Suprapubic skin (tissue), 3 donors: ENCODE measurements around the gene WDR87.

Experiments used
- EP300 ChIP-seq: sonication (generic); formaldehyde crosslinking; IDR thresholded peaks from one replicate; pipeline ENCODE4 v1.6.1; 2017; ENCODE audit warnings: antibody characterized with exemption
- POLR2A ChIP-seq, 2 donors: fragments of 450-650 bp; IDR thresholded peaks; one replicate each; pipeline ENCODE4 v1.6.1; 2017; ENCODE audit warnings: antibody characterized with exemption in 2 of 2, mild to moderate bottlenecking in 2 of 2, moderate library complexity in 2 of 2
- TF ChIP-seq, protein P1 (sequence below), 2 donors: fragments of 200-600 bp in 1 of 2; fragments of 450-650 bp in 1 of 2; sonication (generic) in 1 of 2; IDR thresholded peaks; one replicate each; pipeline ENCODE4 v1.5.1; 2016 to 2019; ENCODE audit warnings: antibody characterized with exemption in 2 of 2, mild to moderate bottlenecking in 1 of 2, moderate library complexity in 1 of 2

DNA sequence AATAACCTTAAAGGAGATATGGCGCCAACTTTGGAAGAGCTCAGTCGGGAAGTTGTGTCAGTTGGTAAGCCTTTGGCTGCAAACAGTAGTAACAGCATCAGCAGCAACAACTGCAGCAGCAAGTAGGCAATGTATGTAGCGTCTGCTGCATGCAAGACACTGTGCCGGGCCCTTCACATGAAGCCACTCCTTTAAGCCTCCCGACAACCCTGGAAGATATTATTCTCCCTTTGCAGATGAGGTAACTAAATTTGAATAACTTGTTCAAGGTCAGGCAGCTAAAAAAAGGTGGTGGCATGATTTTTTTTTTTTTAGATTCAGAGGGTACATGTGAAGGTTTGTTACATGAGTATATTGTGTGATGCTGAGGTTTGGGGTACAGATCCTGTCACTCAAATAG, 20.3 kb upstream of the WDR87 start:
- TF ChIP-seq, protein P1, sequence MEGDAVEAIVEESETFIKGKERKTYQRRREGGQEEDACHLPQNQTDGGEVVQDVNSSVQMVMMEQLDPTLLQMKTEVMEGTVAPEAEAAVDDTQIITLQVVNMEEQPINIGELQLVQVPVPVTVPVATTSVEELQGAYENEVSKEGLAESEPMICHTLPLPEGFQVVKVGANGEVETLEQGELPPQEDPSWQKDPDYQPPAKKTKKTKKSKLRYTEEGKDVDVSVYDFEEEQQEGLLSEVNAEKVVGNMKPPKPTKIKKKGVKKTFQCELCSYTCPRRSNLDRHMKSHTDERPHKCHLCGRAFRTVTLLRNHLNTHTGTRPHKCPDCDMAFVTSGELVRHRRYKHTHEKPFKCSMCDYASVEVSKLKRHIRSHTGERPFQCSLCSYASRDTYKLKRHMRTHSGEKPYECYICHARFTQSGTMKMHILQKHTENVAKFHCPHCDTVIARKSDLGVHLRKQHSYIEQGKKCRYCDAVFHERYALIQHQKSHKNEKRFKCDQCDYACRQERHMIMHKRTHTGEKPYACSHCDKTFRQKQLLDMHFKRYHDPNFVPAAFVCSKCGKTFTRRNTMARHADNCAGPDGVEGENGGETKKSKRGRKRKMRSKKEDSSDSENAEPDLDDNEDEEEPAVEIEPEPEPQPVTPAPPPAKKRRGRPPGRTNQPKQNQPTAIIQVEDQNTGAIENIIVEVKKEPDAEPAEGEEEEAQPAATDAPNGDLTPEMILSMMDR (IDR thresholded peaks at IDR 0.05): no peak
- TF ChIP-seq EP300 (no peak), POLR2A (IDR thresholded peaks at IDR 0.05) (no peak)
